Measurements from ENCODE around the gene ZSWIM6.

- TF ChIP-seq CTCF (IDR thresholded peaks at IDR 0.05; ENCODE audit: low read length) (no peak), EZH2 (IDR thresholded peaks at IDR 0.05; ENCODE audit: borderline replicate concordance, low read length) (no peak)
Measured at GRCh38 chr5:61313960-61314681, 17.9 kb upstream of the ZSWIM6 start.
